Neutrophil (primary cell): ENCODE data around the gene STX1A.
A peak's percentile ranks its signal among the peaks of the same experiment; 100 is the strongest.
"Not testable (repeated sequence)": the region's sequence is repeated elsewhere in the genome, so short reads cannot be mapped to it uniquely, and the experiment has no call there.

Experiments used
- H3K27ac ChIP-seq: fragments of 200-600 bp; sonication (generic); 2 replicates; pipeline ENCODE4 v1.5.1; 2016; ENCODE audit warnings: mild to moderate bottlenecking, moderate library complexity
- H3K27me3 ChIP-seq: fragments of 200-600 bp; sonication (generic); 2 replicates; pipeline ENCODE4 v1.6.0; 2016; ENCODE audit warnings: mild to moderate bottlenecking
- H3K36me3 ChIP-seq: fragments of 200-600 bp; sonication (generic); 2 replicates; pipeline ENCODE4 v1.5.1; 2017
- H3K4me1 ChIP-seq, 2 experiments: fragments of 200-600 bp in 1 of 2; sonication (generic) in 1 of 2; 1 replicate in 1 of 2; 2 replicates in 1 of 2; pipeline versions ENCODE4 v1.5.1 to v1.6.1; 2013 to 2016; ENCODE audit warnings: low read depth in 1 of 2, low read length in 1 of 2, mild to moderate bottlenecking in 1 of 2, moderate library complexity in 1 of 2; ENCODE audit not compliant: control insufficient read depth in 1 of 2, insufficient read depth in 1 of 2
- H3K4me3 ChIP-seq, 2 experiments: fragments of 200-600 bp in 1 of 2; sonication (generic) in 1 of 2; 1 replicate in 1 of 2; 2 replicates in 1 of 2; pipeline ENCODE4 v1.5.1; 2013 to 2016; ENCODE audit warnings: low read depth in 1 of 2, low read length in 1 of 2, mild to moderate bottlenecking in 1 of 2, moderate library complexity in 1 of 2
- H3K9me3 ChIP-seq: fragments of 200-600 bp; sonication (generic); 2 replicates; pipeline ENCODE4 v1.5.1; 2016
- TF ChIP-seq, protein P1 (sequence below): fragments of 200-600 bp; sonication (generic); IDR thresholded peaks from 2 replicates; pipeline ENCODE4 v1.5.1; 2016; ENCODE audit warnings: antibody characterized with exemption

Gene STX1A

DNA sequence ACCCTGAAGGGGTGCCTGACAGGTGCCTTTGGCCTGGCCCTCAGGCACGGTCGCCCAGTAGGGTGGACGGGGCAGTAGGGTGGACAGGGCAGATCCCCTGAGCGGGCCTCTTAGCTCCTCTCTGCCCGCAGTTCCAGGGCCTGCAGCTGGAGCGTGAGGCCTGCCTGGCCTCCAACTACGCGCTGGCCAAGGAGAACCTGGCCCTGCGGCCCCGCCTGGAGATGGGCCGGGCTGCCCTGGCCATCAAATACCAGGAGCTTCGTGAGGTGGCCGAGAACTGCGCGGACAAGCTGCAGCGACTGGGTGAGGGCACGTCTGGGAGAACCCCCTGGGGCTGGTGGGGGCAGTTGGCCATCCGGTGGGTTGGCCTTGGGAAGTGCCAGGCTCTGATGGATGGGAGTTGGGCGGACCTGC lies 50.2 kb downstream of the STX1A start:
- peaks cover 8 to 11% of the 10 kb centered on the region in 2 experiments for H3K4me1 ChIP-seq
- no peaks in the 10 kb centered on the region for H3K36me3 ChIP-seq
- no peak overlapping the region for H3K27ac ChIP-seq
- H3K9me3 ChIP-seq, result no peaks in the 10 kb centered on the region
- H3K4me3 ChIP-seq, result no peak overlapping the region
- TF ChIP-seq, protein P1, sequence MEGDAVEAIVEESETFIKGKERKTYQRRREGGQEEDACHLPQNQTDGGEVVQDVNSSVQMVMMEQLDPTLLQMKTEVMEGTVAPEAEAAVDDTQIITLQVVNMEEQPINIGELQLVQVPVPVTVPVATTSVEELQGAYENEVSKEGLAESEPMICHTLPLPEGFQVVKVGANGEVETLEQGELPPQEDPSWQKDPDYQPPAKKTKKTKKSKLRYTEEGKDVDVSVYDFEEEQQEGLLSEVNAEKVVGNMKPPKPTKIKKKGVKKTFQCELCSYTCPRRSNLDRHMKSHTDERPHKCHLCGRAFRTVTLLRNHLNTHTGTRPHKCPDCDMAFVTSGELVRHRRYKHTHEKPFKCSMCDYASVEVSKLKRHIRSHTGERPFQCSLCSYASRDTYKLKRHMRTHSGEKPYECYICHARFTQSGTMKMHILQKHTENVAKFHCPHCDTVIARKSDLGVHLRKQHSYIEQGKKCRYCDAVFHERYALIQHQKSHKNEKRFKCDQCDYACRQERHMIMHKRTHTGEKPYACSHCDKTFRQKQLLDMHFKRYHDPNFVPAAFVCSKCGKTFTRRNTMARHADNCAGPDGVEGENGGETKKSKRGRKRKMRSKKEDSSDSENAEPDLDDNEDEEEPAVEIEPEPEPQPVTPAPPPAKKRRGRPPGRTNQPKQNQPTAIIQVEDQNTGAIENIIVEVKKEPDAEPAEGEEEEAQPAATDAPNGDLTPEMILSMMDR, result no peak
- peaks cover 93% of the 10 kb centered on the region for H3K27me3 ChIP-seq

DNA sequence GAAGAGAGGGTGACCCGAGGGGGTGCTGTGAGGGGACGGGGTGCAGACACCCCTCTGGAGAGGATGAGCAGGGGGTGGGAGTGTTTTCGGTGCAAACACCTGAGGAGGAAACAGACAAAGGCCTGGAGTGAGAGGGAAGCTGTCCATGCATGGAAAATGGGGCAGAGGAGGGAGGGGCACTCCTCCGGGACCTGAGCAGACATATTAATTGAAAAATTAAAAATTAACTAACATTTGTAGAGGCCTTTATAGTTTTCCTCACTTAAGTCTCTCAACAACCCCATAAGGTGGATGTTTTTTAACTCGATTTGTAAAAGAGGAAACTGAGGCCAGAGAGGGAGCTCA lies 50.6 kb downstream of the STX1A start:
- peaks cover 97% of the 10 kb centered on the region for H3K27me3 ChIP-seq
- no peaks in the 10 kb centered on the region for H3K36me3 ChIP-seq
- H3K9me3 ChIP-seq, result no peaks in the 10 kb centered on the region
- peaks cover 8 to 11% of the 10 kb centered on the region in 2 experiments for H3K4me1 ChIP-seq
- no peak overlapping the region for H3K4me3 ChIP-seq
- TF ChIP-seq, protein P1, result no peak
- no peak overlapping the region for H3K27ac ChIP-seq

DNA sequence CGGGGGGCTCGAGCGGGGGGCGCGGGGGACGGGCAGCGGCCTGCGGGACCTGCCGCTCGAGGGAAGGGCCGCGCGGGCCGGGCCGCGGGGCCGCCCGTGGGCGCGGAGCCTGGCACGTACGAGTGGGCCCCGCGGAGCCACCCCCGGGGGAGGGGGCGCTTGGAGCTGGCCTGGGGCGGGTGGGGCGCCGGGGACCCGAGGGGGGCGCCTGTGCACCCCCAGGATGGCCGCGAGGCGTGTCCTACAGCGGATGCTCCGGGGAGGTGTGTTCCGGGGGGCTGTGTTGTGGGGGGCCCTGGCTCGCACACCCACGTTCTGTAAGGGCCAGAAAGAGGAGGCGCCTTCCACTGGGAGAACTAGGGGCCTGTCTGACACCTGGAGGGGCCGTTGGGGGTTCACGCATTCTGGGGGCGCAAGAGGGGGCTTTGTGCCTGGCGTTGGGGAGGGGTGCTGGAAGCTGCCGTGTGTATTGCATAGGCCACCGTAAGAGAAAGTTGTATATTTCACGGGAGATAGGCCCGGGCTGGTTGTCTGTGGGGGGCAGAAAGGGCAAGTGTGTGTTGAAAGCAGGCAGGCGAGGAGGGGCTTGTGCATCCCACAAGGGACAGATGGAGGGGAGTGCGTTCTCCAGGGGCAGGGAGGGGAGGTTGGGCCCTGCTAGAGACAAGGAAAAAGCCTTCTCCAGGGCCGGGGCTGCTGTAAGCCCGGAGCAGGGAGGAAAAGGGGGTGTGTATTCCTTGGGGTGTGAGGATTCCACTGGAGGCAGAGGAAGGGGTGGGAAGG lies 51.2 kb downstream of the STX1A start:
- Histone ChIP-seq H3K4me1 (peaks cover 8 to 11% of the 10 kb centered on the region in 2 experiments), H3K27ac (no peak overlapping the region), H3K36me3 (no peaks in the 10 kb centered on the region), H3K4me3 (peak overlapping the region in 1 of 2 experiments; percentile 47), H3K9me3 (no peaks in the 10 kb centered on the region), H3K27me3 (peaks cover 98% of the 10 kb centered on the region)
- TF ChIP-seq, protein P1, result no peak

DNA sequence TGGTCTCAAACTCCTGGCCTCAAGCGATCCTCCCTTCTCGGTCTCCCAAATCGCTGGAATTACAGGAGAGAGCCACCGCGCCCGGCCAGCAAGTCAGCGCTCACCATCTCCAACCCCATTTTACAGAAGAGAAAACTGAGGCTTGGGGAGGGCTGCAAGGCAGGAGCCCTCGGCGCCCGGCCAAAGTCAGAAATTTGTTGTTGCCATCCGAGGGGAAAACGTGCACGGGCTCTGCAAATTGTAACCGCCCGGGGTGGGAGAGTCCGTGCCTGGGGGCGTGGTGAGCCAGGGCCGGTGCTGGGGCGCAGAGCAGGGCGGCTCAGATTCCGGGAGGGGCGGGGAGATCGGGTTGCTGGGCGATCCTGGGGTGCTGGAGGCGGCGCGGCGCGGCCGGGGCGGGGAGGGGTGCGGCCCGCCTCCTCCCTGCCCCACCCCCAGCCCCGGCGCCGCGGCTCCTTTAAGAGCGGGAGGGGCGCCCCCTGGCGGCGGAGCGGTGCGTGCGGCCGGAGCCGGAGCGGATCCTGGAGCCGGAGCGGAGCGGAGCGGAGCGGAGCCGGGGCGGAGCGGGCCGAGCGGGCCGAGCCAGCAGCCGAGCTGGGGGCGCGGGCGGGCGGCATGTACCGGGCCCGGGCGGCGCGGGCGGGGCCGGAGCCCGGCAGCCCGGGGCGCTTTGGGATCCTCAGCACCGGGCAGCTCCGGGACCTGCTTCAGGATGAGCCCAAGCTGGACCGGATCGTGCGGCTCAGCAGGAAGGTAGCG lies 51.9 kb downstream of the STX1A start, which contains the start of gene VPS37D:
VPS37D (plus strand) TSS at position 488 of the 759 bp plus-strand sequence; CDS start at position 616, 128 bp downstream.
- Histone ChIP-seq H3K9me3 (no peaks in the 10 kb centered on the region), H3K4me1 (peaks cover 8 to 11% of the 10 kb centered on the region in 2 experiments), H3K4me3 (peak within 1 kb of the TSS; percentile 47 to 63), H3K36me3 (no peaks in the 10 kb centered on the region), H3K27ac (no peak within 1 kb of the TSS), H3K27me3 (peaks cover 94% of the 10 kb centered on the region)
- TF ChIP-seq, protein P1, result peak; percentile 82

DNA sequence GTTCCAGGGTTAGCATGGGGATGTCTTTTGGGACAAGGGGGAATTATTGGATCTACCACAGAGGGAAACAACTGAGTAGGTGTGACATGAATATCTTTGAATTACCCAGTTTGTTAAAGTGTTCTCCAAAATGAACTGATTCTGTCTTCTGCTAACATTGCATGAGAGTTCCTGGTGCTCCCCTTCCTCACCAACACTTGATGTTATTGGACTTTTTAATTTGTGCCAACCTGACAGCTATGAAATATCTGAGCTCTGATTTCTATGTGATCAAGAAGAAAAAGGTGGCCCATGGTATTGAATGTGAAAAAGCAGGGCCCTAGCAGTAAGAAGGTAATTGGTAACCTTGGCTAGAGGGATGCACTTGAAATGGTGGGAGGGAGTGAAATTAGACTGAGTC lies 56.4 kb downstream of the STX1A start:
- Histone ChIP-seq H3K36me3 (no peaks in the 10 kb centered on the region), H3K27ac (no peak overlapping the region), H3K27me3 (peaks cover 69% of the 10 kb centered on the region)

DNA sequence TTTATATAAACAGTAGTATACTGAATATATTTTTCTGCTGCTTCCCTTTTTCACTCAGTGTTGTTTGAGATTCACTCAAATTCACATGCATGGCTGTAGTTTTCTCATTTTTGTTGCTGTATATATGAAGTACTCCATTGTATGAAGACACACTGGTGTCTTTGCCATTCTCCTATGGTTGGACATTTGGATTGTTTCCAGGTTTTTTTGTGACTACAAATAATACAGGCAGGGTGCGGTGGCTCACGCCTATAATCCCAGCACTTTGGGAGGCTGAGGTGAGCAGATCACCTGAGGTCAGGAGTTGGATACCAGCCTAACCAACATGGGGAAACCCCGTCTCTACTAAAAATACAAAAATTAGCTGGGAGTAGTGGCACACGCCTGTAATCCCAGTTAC lies 58.9 kb downstream of the STX1A start:
- peaks cover 45% of the 10 kb centered on the region for H3K27me3 ChIP-seq
- H3K27ac ChIP-seq, H3K36me3 ChIP-seq, H3K4me3 ChIP-seq, H3K4me1 ChIP-seq, H3K9me3 ChIP-seq: not testable (repeated sequence)

More for the DNA sequence above, 56.4 kb downstream of the STX1A start:
- no peak overlapping the region for H3K4me3 ChIP-seq
- H3K9me3 ChIP-seq, result no peaks in the 10 kb centered on the region
- H3K4me1 ChIP-seq, result peaks cover 5% of the 10 kb centered on the region in 2 experiments
- TF ChIP-seq, protein P1, result no peak
